Measurements from ENCODE around the gene WRAP73.

WRAP73 gene

DNA sequence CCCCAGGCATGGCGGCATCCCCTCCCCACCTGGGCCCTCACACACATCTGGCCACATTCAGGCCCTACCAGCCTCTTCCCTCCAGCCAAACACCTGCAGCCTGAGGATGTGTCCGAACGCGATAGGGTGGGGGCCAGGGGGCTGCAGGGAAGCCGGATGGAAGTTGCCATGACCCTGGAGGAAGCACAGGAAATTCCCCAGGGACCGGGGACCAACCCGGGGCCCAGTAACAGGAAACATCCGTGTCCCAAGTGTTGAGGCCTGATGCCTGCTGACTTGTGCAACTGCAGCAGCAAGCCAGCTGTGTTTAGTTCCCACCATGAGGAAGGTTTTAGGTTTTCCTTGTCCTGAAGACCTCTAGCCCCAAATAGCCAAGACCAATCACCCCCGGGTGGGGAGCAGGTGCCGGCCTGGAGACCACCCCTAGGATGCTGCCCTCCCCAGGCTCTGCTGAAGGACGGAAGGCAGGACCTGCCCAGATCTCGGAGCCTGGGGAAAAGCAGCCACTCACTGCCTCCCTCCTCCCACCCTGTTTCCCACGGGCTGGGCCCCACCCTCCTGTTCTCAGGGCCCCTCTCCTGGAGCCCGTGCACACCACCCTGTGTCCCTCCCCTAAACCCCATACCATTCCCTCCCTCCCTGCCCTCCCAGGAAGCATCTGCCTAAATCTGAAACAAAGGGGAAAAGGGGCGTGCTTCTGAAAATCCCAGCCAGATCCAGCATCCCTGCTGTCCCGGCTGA, 68.4 kb downstream of the WRAP73 start:
- H3K4me3 ChIP-seq (ENCODE audit: low read depth, low read length) = no peak overlapping the region
- no peak for DNase-seq (ENCODE audit: low read depth)
- TF ChIP-seq, protein P1, sequence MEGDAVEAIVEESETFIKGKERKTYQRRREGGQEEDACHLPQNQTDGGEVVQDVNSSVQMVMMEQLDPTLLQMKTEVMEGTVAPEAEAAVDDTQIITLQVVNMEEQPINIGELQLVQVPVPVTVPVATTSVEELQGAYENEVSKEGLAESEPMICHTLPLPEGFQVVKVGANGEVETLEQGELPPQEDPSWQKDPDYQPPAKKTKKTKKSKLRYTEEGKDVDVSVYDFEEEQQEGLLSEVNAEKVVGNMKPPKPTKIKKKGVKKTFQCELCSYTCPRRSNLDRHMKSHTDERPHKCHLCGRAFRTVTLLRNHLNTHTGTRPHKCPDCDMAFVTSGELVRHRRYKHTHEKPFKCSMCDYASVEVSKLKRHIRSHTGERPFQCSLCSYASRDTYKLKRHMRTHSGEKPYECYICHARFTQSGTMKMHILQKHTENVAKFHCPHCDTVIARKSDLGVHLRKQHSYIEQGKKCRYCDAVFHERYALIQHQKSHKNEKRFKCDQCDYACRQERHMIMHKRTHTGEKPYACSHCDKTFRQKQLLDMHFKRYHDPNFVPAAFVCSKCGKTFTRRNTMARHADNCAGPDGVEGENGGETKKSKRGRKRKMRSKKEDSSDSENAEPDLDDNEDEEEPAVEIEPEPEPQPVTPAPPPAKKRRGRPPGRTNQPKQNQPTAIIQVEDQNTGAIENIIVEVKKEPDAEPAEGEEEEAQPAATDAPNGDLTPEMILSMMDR (IDR thresholded peaks at IDR 0.05; ENCODE audit: control insufficient read depth, extremely low read depth, insufficient read depth) = no peak

All from LNCaP clone FGC (cell line).